Spleen (tissue), 7 donors: Measurements from ENCODE around the gene IPO9.

Source experiments
- CTCF ChIP-seq, 11 experiments: fragments of 200-600 bp in 7 of 11; fragments of 450-650 bp in 4 of 11; sonication (generic) in 4 of 11; IDR thresholded peaks in 8 of 11; conservative IDR thresholded peaks in 3 of 11; 1 replicate in 7 of 11; 2 replicates in 4 of 11; pipeline versions ENCODE4 v1.4.0 to v1.8.0; 2016 to 2021; ENCODE audit warnings: antibody characterized with exemption in 11 of 11, inconsistent platforms in 4 of 11, mild to moderate bottlenecking in 1 of 11
- POLR2AphosphoS5 ChIP-seq, 3 donors: sonication (generic); formaldehyde crosslinking; IDR thresholded peaks; one replicate each; pipeline ENCODE4 v1.5.1; 2017; ENCODE audit warnings: antibody characterized with exemption in 3 of 3
- donor health status: DM: no; HTN: no; CAD: no; lungs with moderate emphysema.
- donor health status: DM: no; HTN: no; CAD: no.
- donor health status: DM: no; HTN: no; CAD: no.

- no peak for TF ChIP-seq CTCF (IDR thresholded peaks at IDR 0.05 in 8 of 11, conservative IDR thresholded peaks at IDR 0.05 in 3 of 11)
- TF ChIP-seq POLR2AphosphoS5 (IDR thresholded peaks at IDR 0.05), result no peak
Measured at GRCh38 chr1:201848230-201848629, 19.3 kb downstream of the IPO9 start.
